ENCODE results near the gene RHBDL1. TPM values are rescaled to one million over a fixed set of nuclear protein-coding genes. Genes with fewer than 3 reads are reported as not detected.

Gene RHBDL1
- total and polyA plus RNA-seq, 2 experiments from 2014 or later: 8.4 to 10.1 TPM

DNA sequence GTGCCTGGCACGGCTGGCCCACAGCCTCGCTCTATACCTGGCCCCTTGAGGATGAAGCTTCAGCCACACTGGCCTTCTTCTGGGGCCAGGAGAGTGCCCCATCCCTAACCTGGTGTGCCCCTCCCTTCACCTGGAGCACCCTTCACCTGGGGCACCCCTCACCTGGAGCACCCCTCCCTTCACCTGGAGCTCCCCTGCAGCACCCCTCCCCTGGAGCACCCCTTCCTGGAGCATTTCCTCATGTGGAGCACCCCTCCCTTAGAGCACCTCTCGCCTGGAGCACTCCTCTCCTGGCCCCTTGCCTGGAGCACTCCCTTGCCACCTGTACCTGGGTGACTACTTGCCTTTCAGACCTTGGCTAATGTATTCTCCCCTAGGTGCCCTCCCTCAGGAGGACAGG lies 32.5 kb downstream of the RHBDL1 start:
- DNase-seq (ENCODE audit: low spot score) (no peak), ATAC-seq (no peak)
- H3F3A ChIP-seq (replicated peaks; ENCODE audit: low read depth): 0 out of 2 replicates have a peak, but pooled peaks cover 6% of the 10 kb centered on the region
- H3K4me3 Mint-ChIP-seq: no peak overlapping the region
- H4K20me1 ChIP-seq (replicated peaks; ENCODE audit: insufficient read depth): no peaks in the 10 kb centered on the region
- peaks cover 71% of the 10 kb centered on the region for H3K27me3 ChIP-seq (ENCODE audit: insufficient read depth)
- TF ChIP-seq, protein P1, sequence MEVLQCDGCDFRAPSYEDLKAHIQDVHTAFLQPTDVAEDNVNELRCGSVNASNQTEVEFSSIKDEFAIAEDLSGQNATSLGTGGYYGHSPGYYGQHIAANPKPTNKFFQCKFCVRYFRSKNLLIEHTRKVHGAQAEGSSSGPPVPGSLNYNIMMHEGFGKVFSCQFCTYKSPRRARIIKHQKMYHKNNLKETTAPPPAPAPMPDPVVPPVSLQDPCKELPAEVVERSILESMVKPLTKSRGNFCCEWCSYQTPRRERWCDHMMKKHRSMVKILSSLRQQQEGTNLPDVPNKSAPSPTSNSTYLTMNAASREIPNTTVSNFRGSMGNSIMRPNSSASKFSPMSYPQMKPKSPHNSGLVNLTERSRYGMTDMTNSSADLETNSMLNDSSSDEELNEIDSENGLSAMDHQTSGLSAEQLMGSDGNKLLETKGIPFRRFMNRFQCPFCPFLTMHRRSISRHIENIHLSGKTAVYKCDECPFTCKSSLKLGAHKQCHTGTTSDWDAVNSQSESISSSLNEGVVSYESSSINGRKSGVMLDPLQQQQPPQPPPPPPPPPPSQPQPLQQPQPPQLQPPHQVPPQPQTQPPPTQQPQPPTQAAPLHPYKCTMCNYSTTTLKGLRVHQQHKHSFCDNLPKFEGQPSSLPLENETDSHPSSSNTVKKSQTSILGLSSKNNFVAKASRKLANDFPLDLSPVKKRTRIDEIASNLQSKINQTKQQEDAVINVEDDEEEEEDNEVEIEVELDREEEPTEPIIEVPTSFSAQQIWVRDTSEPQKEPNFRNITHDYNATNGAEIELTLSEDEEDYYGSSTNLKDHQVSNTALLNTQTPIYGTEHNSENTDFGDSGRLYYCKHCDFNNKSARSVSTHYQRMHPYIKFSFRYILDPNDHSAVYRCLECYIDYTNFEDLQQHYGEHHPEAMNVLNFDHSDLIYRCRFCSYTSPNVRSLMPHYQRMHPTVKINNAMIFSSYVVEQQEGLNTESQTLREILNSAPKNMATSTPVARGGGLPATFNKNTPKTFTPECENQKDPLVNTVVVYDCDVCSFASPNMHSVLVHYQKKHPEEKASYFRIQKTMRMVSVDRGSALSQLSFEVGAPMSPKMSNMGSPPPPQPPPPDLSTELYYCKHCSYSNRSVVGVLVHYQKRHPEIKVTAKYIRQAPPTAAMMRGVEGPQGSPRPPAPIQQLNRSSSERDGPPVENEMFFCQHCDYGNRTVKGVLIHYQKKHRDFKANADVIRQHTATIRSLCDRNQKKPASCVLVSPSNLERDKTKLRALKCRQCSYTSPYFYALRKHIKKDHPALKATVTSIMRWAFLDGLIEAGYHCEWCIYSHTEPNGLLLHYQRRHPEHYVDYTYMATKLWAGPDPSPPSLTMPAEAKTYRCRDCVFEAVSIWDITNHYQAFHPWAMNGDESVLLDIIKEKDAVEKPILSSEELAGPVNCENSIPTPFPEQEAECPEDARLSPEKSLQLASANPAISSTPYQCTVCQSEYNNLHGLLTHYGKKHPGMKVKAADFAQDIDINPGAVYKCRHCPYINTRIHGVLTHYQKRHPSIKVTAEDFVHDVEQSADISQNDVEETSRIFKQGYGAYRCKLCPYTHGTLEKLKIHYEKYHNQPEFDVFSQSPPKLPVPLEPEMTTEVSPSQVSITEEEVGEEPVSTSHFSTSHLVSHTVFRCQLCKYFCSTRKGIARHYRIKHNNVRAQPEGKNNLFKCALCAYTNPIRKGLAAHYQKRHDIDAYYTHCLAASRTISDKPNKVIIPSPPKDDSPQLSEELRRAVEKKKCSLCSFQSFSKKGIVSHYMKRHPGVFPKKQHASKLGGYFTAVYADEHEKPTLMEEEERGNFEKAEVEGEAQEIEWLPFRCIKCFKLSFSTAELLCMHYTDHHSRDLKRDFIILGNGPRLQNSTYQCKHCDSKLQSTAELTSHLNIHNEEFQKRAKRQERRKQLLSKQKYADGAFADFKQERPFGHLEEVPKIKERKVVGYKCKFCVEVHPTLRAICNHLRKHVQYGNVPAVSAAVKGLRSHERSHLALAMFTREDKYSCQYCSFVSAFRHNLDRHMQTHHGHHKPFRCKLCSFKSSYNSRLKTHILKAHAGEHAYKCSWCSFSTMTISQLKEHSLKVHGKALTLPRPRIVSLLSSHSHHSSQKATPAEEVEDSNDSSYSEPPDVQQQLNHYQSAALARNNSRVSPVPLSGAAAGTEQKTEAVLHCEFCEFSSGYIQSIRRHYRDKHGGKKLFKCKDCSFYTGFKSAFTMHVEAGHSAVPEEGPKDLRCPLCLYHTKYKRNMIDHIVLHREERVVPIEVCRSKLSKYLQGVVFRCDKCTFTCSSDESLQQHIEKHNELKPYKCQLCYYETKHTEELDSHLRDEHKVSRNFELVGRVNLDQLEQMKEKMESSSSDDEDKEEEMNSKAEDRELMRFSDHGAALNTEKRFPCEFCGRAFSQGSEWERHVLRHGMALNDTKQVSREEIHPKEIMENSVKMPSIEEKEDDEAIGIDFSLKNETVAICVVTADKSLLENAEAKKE (CRISPR knock-in tag; IDR thresholded peaks at IDR 0.05): no peak
- no peak for TF ChIP-seq EZH2 (IDR thresholded peaks at IDR 0.05; ENCODE audit: low read depth, unreplicated experiment)
- TF ChIP-seq CREB1 (CRISPR knock-in tag; IDR thresholded peaks at IDR 0.05; ENCODE audit: low read depth): no peak
- no peak for TF ChIP-seq ZNF331 (CRISPR knock-in tag; IDR thresholded peaks at IDR 0.05; ENCODE audit: low read depth)
- TF ChIP-seq, protein P2, sequence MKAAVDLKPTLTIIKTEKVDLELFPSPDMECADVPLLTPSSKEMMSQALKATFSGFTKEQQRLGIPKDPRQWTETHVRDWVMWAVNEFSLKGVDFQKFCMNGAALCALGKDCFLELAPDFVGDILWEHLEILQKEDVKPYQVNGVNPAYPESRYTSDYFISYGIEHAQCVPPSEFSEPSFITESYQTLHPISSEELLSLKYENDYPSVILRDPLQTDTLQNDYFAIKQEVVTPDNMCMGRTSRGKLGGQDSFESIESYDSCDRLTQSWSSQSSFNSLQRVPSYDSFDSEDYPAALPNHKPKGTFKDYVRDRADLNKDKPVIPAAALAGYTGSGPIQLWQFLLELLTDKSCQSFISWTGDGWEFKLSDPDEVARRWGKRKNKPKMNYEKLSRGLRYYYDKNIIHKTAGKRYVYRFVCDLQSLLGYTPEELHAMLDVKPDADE (IDR thresholded peaks at IDR 0.05): no peak
- TF ChIP-seq POLR2AphosphoS5 (IDR thresholded peaks at IDR 0.05; ENCODE audit: low read depth): no peak
- no peak for TF ChIP-seq NANOG (IDR thresholded peaks at IDR 0.05; ENCODE audit: borderline replicate concordance)
- no peak for TF ChIP-seq STAT1 (IDR thresholded peaks at IDR 0.05; ENCODE audit: unreplicated experiment)
- TF ChIP-seq ZNF114 (CRISPR knock-in tag; IDR thresholded peaks at IDR 0.05): no peak
- TF ChIP-seq, protein P3, sequence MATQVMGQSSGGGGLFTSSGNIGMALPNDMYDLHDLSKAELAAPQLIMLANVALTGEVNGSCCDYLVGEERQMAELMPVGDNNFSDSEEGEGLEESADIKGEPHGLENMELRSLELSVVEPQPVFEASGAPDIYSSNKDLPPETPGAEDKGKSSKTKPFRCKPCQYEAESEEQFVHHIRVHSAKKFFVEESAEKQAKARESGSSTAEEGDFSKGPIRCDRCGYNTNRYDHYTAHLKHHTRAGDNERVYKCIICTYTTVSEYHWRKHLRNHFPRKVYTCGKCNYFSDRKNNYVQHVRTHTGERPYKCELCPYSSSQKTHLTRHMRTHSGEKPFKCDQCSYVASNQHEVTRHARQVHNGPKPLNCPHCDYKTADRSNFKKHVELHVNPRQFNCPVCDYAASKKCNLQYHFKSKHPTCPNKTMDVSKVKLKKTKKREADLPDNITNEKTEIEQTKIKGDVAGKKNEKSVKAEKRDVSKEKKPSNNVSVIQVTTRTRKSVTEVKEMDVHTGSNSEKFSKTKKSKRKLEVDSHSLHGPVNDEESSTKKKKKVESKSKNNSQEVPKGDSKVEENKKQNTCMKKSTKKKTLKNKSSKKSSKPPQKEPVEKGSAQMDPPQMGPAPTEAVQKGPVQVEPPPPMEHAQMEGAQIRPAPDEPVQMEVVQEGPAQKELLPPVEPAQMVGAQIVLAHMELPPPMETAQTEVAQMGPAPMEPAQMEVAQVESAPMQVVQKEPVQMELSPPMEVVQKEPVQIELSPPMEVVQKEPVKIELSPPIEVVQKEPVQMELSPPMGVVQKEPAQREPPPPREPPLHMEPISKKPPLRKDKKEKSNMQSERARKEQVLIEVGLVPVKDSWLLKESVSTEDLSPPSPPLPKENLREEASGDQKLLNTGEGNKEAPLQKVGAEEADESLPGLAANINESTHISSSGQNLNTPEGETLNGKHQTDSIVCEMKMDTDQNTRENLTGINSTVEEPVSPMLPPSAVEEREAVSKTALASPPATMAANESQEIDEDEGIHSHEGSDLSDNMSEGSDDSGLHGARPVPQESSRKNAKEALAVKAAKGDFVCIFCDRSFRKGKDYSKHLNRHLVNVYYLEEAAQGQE (IDR thresholded peaks at IDR 0.05; ENCODE audit: unreplicated experiment): no peak
- TF ChIP-seq EZH2phosphoT487 (IDR thresholded peaks at IDR 0.05; ENCODE audit: unreplicated experiment): no peak
- TF ChIP-seq, protein P4, sequence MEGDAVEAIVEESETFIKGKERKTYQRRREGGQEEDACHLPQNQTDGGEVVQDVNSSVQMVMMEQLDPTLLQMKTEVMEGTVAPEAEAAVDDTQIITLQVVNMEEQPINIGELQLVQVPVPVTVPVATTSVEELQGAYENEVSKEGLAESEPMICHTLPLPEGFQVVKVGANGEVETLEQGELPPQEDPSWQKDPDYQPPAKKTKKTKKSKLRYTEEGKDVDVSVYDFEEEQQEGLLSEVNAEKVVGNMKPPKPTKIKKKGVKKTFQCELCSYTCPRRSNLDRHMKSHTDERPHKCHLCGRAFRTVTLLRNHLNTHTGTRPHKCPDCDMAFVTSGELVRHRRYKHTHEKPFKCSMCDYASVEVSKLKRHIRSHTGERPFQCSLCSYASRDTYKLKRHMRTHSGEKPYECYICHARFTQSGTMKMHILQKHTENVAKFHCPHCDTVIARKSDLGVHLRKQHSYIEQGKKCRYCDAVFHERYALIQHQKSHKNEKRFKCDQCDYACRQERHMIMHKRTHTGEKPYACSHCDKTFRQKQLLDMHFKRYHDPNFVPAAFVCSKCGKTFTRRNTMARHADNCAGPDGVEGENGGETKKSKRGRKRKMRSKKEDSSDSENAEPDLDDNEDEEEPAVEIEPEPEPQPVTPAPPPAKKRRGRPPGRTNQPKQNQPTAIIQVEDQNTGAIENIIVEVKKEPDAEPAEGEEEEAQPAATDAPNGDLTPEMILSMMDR (conservative IDR thresholded peaks at IDR 0.05; ENCODE audit: low read depth in 2 of 2): no peak
- no peak for TF ChIP-seq JUNB (IDR thresholded peaks at IDR 0.05; ENCODE audit: unreplicated experiment)
- H3K27ac ChIP-seq (ENCODE audit: low read depth): no peak overlapping the region
- no peaks in the 10 kb centered on the region for H3K36me3 ChIP-seq (ENCODE audit: insufficient read depth)
- H3K4me2 ChIP-seq: no peak overlapping the region
- peaks cover 59% of the 10 kb centered on the region for H3K27me3 Mint-ChIP-seq (ENCODE audit: insufficient read depth, low read depth, poor library complexity)
- no peak overlapping the region for H3K4me3 ChIP-seq
- H3K9me3 Mint-ChIP-seq: peaks cover 4% of the 10 kb centered on the region; the same call in 1 of the 3 replicates
- no peaks in the 10 kb centered on the region; the same call in 2 of the 3 replicates for H3K4me1 Mint-ChIP-seq
- no peak overlapping the region for H2AFZ ChIP-seq
- H3K79me2 ChIP-seq (replicated peaks; ENCODE audit: insufficient read depth): no peaks in the 10 kb centered on the region
- H3K4me1 ChIP-seq (ENCODE audit: insufficient read depth): no peaks in the 10 kb centered on the region
- no peaks in the 10 kb centered on the region for H3K36me3 Mint-ChIP-seq (ENCODE audit: low read depth)
- H3K9me2 ChIP-seq (ENCODE audit: insufficient read depth): no peaks in the 10 kb centered on the region
- H3K27ac Mint-ChIP-seq: no peak overlapping the region
